H1 (cell line): ENCODE measurements around the gene MPP2. TPM values are rescaled to one million over a fixed set of nuclear protein-coding genes. Genes with fewer than 3 reads are reported as not detected.
A peak's percentile ranks its signal among the peaks of the same experiment; 100 is the strongest.

Source experiments
- CTCF ChIA-PET: fragments of 300-600 bp; sonication (Branson Sonifier 250); formaldehyde crosslinking; loops from one replicate; lab custom pipeline; 2021; ENCODE audit not compliant: partially characterized antibody; lab: Charles Lee
- POLR2A ChIA-PET: fragments of 300-600 bp; sonication (Branson Sonifier 250); formaldehyde crosslinking; loops from one replicate; lab custom pipeline; 2021; ENCODE audit warnings: inconsistent platforms; ENCODE audit not compliant: partially characterized antibody; lab: Charles Lee
- DNase-seq, 2 experiments: peaks; one replicate each; pipeline versions ENCODE4 v3.0.0 to v3.0.0-alpha.2; 2010 to 2022; ENCODE audit warnings: low spot score in 2 of 2, low read depth in 1 of 2, mixed read lengths in 1 of 2
- FAIRE-seq: peaks from 2 replicates; lab custom pipeline; 2011; peaks lifted over from hg19 to GRCh38; lab: Jason Lieb, UNC
- H2AFZ ChIP-seq: 2 replicates; pipeline ENCODE4 v1.8.1; 2012; ENCODE audit warnings: low read length, inconsistent platforms
- H2AK5ac ChIP-seq: 2 replicates; pipeline ENCODE4 v1.6.1; 2013; ENCODE audit warnings: low read depth, low read length
- H2BK120ac ChIP-seq: replicated peaks from 2 replicates; pipeline ENCODE3; 2013; ENCODE audit warnings: low read depth, low read length, inconsistent platforms
- H2BK12ac ChIP-seq: 2 replicates; pipeline ENCODE4 v1.6.1; 2013; ENCODE audit warnings: low read depth, low read length
- H2BK15ac ChIP-seq: 2 replicates; pipeline ENCODE4 v1.6.1; 2013; ENCODE audit warnings: low read length
- H2BK20ac ChIP-seq: 2 replicates; pipeline ENCODE4 v1.6.1; 2013; ENCODE audit warnings: low read length
- H2BK5ac ChIP-seq: 2 replicates; pipeline ENCODE4 v1.6.1; 2013; ENCODE audit warnings: low read depth, low read length
- H3K14ac ChIP-seq: 2 replicates; pipeline ENCODE4 v1.6.1; 2013; ENCODE audit warnings: inconsistent platforms; ENCODE audit not compliant: insufficient read length
- H3K18ac ChIP-seq: 2 replicates; pipeline ENCODE4 v1.6.1; 2013; ENCODE audit warnings: low read length; ENCODE audit errors: extremely low read depth
- H3K23ac ChIP-seq: 2 replicates; pipeline ENCODE4 v1.6.1; 2013; ENCODE audit warnings: inconsistent platforms; ENCODE audit not compliant: insufficient read length
- H3K23me2 ChIP-seq: 2 replicates; pipeline ENCODE4 v1.6.1; 2013; ENCODE audit warnings: low read depth, low read length
- H3K27ac ChIP-seq: 2 replicates; pipeline ENCODE4 v1.6.1; 2011; ENCODE audit warnings: low read depth, low read length, inconsistent platforms
- H3K27me3 ChIP-seq, 4 experiments: replicated peaks in 1 of 4; 1 replicate in 1 of 4; 2 replicates in 3 of 4; pipeline versions ENCODE4 v1.6.1 to v1.8.1; 2011 to 2013; ENCODE audit warnings: low read length in 3 of 4, mild to moderate bottlenecking in 3 of 4, inconsistent platforms in 2 of 4, mixed read lengths in 2 of 4, moderate library complexity in 1 of 4; ENCODE audit not compliant: control insufficient read depth in 3 of 4, insufficient read depth in 3 of 4; ENCODE audit errors: extremely low read depth in 1 of 4
- H3K36me3 ChIP-seq, 4 experiments: 2 replicates each; pipeline versions ENCODE4 v1.6.1 to v1.8.1; 2011 to 2013; ENCODE audit warnings: mild to moderate bottlenecking in 4 of 4, low read length in 3 of 4, moderate library complexity in 2 of 4, control low read depth in 1 of 4, inconsistent platforms in 1 of 4; ENCODE audit not compliant: insufficient read depth in 4 of 4, control insufficient read depth in 2 of 4
- H3K4ac ChIP-seq: replicated peaks from 2 replicates; pipeline ENCODE3; 2013; ENCODE audit warnings: low read length, low read depth, mixed read lengths, inconsistent platforms; ENCODE audit not compliant: insufficient read length
- H3K4me1 ChIP-seq, 4 experiments: replicated peaks in 1 of 4; 1 replicate in 1 of 4; 2 replicates in 3 of 4; pipeline versions ENCODE4 v1.6.1 to v1.8.1; 2011 to 2013; ENCODE audit warnings: low read length in 3 of 4, inconsistent platforms in 2 of 4, mixed read lengths in 1 of 4; ENCODE audit not compliant: insufficient read depth in 4 of 4, control insufficient read depth in 3 of 4
- H3K4me2 ChIP-seq, 2 experiments: 2 replicates each; pipeline versions ENCODE4 v1.6.1 to v1.8.1; 2011 to 2013; ENCODE audit warnings: low read depth in 2 of 2, low read length in 2 of 2, control low read depth in 1 of 2, inconsistent platforms in 1 of 2, mild to moderate bottlenecking in 1 of 2; ENCODE audit not compliant: insufficient read depth in 1 of 2
- H3K4me3 ChIP-seq, 4 experiments: fragments of 200-600, 300-600 bp in 1 of 4; sonication (generic), shearing (Covaris generic), sonication (Bioruptor Twin) in 1 of 4; 2 replicates each; pipeline versions ENCODE4 v1.5.1 to v1.8.1; 2011 to 2016; ENCODE audit warnings: low read length in 4 of 4, low read depth in 3 of 4, control low read depth in 2 of 4, inconsistent platforms in 2 of 4, mild to moderate bottlenecking in 2 of 4, mixed read lengths in 1 of 4, moderate library complexity in 1 of 4; ENCODE audit not compliant: insufficient read depth in 2 of 4; ENCODE audit errors: extremely low read depth in 1 of 4
- H3K56ac ChIP-seq: replicated peaks from 2 replicates; pipeline ENCODE3; 2013; ENCODE audit warnings: low read depth, mild to moderate bottlenecking, mixed read lengths, low read length, inconsistent platforms; ENCODE audit not compliant: insufficient read length
- H3K79me1 ChIP-seq: 2 replicates; pipeline ENCODE4 v1.6.1; 2013; ENCODE audit warnings: low read depth, low read length, control low read depth
- H3K79me2 ChIP-seq, 2 experiments: 2 replicates each; pipeline versions ENCODE4 v1.6.1 to v1.8.1; 2012 to 2013; ENCODE audit warnings: low read length in 2 of 2, mild to moderate bottlenecking in 2 of 2, inconsistent platforms in 1 of 2; ENCODE audit not compliant: insufficient read depth in 2 of 2, control insufficient read depth in 1 of 2
- H3K9ac ChIP-seq, 4 experiments: replicated peaks in 1 of 4; 1 replicate in 1 of 4; 2 replicates in 3 of 4; pipeline versions ENCODE4 v1.6.1 to v1.8.1; 2011 to 2013; ENCODE audit warnings: low read depth in 3 of 4, low read length in 3 of 4, control low read depth in 2 of 4, mild to moderate bottlenecking in 2 of 4, moderate library complexity in 2 of 4, inconsistent platforms in 1 of 4; ENCODE audit errors: extremely low read depth in 1 of 4
- H3K9me3 ChIP-seq, 2 experiments: 2 replicates each; pipeline versions ENCODE4 v1.6.1 to v1.8.1; 2012 to 2013; ENCODE audit warnings: mild to moderate bottlenecking in 2 of 2, moderate library complexity in 2 of 2, control low read depth in 1 of 2, inconsistent platforms in 1 of 2, low read depth in 1 of 2, low read length in 1 of 2, mixed read lengths in 1 of 2; ENCODE audit not compliant: insufficient read depth in 2 of 2
- H4K20me1 ChIP-seq, 2 experiments: replicated peaks in 1 of 2; 2 replicates each; pipeline versions ENCODE3 to v1.8.1; 2011 to 2013; ENCODE audit warnings: inconsistent platforms in 2 of 2, low read length in 2 of 2, mild to moderate bottlenecking in 1 of 2; ENCODE audit not compliant: insufficient read depth in 2 of 2, control insufficient read depth in 1 of 2
- H4K5ac ChIP-seq: 2 replicates; pipeline ENCODE4 v1.6.1; 2013; ENCODE audit warnings: low read length, low read depth, mixed read lengths, inconsistent platforms; ENCODE audit not compliant: insufficient read length
- H4K8ac ChIP-seq: 2 replicates; pipeline ENCODE4 v1.8.0; 2013; ENCODE audit warnings: mild to moderate bottlenecking, moderate library complexity, low read length, inconsistent platforms; ENCODE audit not compliant: insufficient read depth; ENCODE audit errors: extremely low read depth
- H4K91ac ChIP-seq: replicated peaks from 2 replicates; pipeline ENCODE3; 2013; ENCODE audit warnings: low read length, mixed read lengths, inconsistent platforms; ENCODE audit not compliant: insufficient read length
- BACH1 ChIP-seq: IDR thresholded peaks from 2 replicates; pipeline ENCODE4 v1.6.1; 2012; ENCODE audit warnings: low read length, improper control_type of control experiment
- CTBP2 ChIP-seq: IDR thresholded peaks from 2 replicates; pipeline ENCODE4 v1.7.0; 2011; ENCODE audit warnings: borderline replicate concordance, mild to moderate bottlenecking, moderate library complexity, mixed read lengths, low read length; ENCODE audit not compliant: insufficient read depth, insufficient read length
- GABPA ChIP-seq: IDR thresholded peaks from 2 replicates; pipeline ENCODE4 v1.6.1; 2011; ENCODE audit warnings: mild to moderate bottlenecking, low read length, moderate library complexity, borderline replicate concordance; ENCODE audit not compliant: insufficient read depth
- GTF2F1 ChIP-seq: IDR thresholded peaks from 2 replicates; pipeline ENCODE4 v1.6.1; 2012; ENCODE audit warnings: low read depth, low read length, improper control_type of control experiment, borderline replicate concordance
- POLR2A ChIP-seq, 2 experiments: IDR thresholded peaks; 1 replicate in 1 of 2; 2 replicates in 1 of 2; pipeline ENCODE4 v1.6.1; 2011; ENCODE audit warnings: low read depth in 2 of 2, low read length in 2 of 2, mild to moderate bottlenecking in 2 of 2; ENCODE audit errors: control extremely low read depth in 1 of 2
- RAD21 ChIP-seq, 2 experiments: IDR thresholded peaks in 1 of 2; conservative IDR thresholded peaks in 1 of 2; 2 replicates each; pipeline ENCODE4 v1.6.1; 2011; ENCODE audit warnings: low read depth in 2 of 2, low read length in 2 of 2, improper control_type of control experiment in 1 of 2, inconsistent platforms in 1 of 2, mild to moderate bottlenecking in 1 of 2, moderate library complexity in 1 of 2
- RFX5 ChIP-seq: IDR thresholded peaks from 2 replicates; pipeline ENCODE4 v1.6.1; 2011; ENCODE audit warnings: low read depth, low read length, improper control_type of control experiment, borderline replicate concordance
- RNF2 ChIP-seq: fragments of 200-900, 300-1000 bp; sonication (generic); IDR thresholded peaks from 2 replicates; pipeline ENCODE4 v1.7.1; 2016; ENCODE audit warnings: borderline replicate concordance, low read depth, mild to moderate bottlenecking, antibody characterized with exemption, low read length; ENCODE audit not compliant: poor library complexity, severe bottlenecking; ENCODE audit errors: missing control alignments
- SIX5 ChIP-seq: IDR thresholded peaks from 2 replicates; pipeline ENCODE4 v1.6.1; 2011; ENCODE audit warnings: mild to moderate bottlenecking, low read depth, low read length
- SP1 ChIP-seq: IDR thresholded peaks from 2 replicates; pipeline ENCODE4 v1.6.1; 2011; ENCODE audit warnings: low read depth, low read length
- SUZ12 ChIP-seq: fragments of 200-600 bp; sonication (generic); IDR thresholded peaks from 2 replicates; pipeline ENCODE4 v1.6.1; 2012; ENCODE audit warnings: mild to moderate bottlenecking, inconsistent platforms, low read length, moderate library complexity, mixed read lengths
- WGBS, 2 experiments: shearing (Covaris generic) in 1 of 2; methylation state at CpG; one replicate each; pipeline versions ENCODE4 v1.1.6 to v1.1.7; 2013 to 2015; ENCODE audit warnings: low lambda C conversion rate in 2 of 2, mixed read lengths in 2 of 2, inconsistent platforms in 1 of 2, low coverage in 1 of 2, missing lambda C conversion rate in 1 of 2; ENCODE audit not compliant: insufficient replicate concordance in 2 of 2, insufficient coverage in 1 of 2, insufficient read length in 1 of 2; ENCODE audit errors: extremely low coverage in 1 of 2, missing lambda C conversion rate in 1 of 2; 5-methylcytosine and 5-hydroxymethylcytosine counted together
- polyA plus RNA-seq, 7 experiments: library from polyadenylated mRNA; depleted of rRNA in 3 of 7; stranded (reverse) in 5 of 7; unstranded in 2 of 7; fragments of >200 nt in 5 of 7; fragments of 200-250 nt in 2 of 7; gene quantifications; 1 replicate in 5 of 7; 2 replicates in 1 of 7; 4 replicates in 1 of 7; pipeline versions ENCODE4 v1.2.1 to v1.2.3, GENCODE V29; 2011 to 2013; ENCODE audit warnings: missing spikeins in 2 of 7, mixed read lengths in 2 of 7
- total RNA-seq: library from RNA; stranded (reverse); fragmentation: NEBNext Ultra II Directional; extraction: Animal tissue kit (Norgen Biotek cat#: 25700); gene quantifications from 2 replicates; pipeline ENCODE4 v1.2.1, GENCODE V29; 2021
- TF ChIP-seq, protein P1 (sequence below): IDR thresholded peaks from 2 replicates; pipeline ENCODE4 v1.6.1; 2012; ENCODE audit warnings: inconsistent platforms

Gene MPP2
- total and polyA plus RNA-seq, 2 of the 8 experiments (the other 6 are each of a cell fraction or from before 2014, with no cell fraction given): 30.9 to 34.1 TPM

DNA sequence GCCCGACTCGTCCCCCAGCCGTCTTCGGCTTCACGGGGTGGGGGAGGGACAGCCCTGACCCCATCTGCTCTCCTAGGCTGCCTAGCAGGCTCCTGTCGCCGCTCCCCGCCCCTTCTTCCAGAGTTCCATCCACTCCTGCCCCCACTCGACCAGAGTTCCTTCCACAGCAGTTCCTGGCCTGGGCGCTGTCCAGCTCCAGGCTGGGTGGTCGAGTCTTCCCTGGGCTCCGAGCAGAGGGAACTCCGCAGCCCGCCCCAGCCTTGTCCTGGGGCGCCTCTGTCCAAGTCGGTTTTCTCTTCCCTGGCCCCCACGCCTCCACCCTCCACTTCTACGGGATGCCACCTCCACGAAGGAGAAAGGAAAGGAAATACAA lies 45.0 kb upstream of the MPP2 start:
- no peak for FAIRE-seq
- Histone ChIP-seq H3K9ac (peak overlapping the region in 3 of 4 experiments; percentile 62 to 74 (median 69); a peak in 4 of 7 replicates), H4K5ac (peak overlapping the region; percentile 86), H2BK20ac (no peak overlapping the region), H3K27me3 (peaks cover 2 to 25% (median 18%) of the 10 kb centered on the region in 4 experiments; a peak in 6 of 7 replicates), H3K4ac (no peak overlapping the region), H2BK15ac (no peak overlapping the region), H3K18ac (peak overlapping the region; percentile 88; the same call in 1 of the 2 replicates), H4K91ac (peak overlapping the region; percentile 55), H3K4me1 (peaks cover 5 to 15% (median 12%) of the 10 kb centered on the region in 4 experiments), H4K20me1 (no peaks in the 10 kb centered on the region), H2BK12ac (peak overlapping the region; percentile 55; the same call in 1 of the 2 replicates), H3K9me3 (no peaks in the 10 kb centered on the region), H3K14ac (no peak overlapping the region), H3K79me1 (no peaks in the 10 kb centered on the region), H3K23ac (no peak overlapping the region), H3K79me2 (no peaks in the 10 kb centered on the region), H3K36me3 (no peaks in the 10 kb centered on the region), H3K4me2 (peak overlapping the region; percentile 86 to 90), H2BK5ac (peak overlapping the region; percentile 95; the same call in 1 of the 2 replicates), H2AK5ac (no peak overlapping the region), H2BK120ac (no peak overlapping the region), H3K56ac (no peak overlapping the region), H3K23me2 (peaks cover 16% of the 10 kb centered on the region), H4K8ac (peak overlapping the region; percentile 83), H3K27ac (0 out of 2 replicates have a peak overlapping the region, but pooled peaks have one; percentile 26), H2AFZ (peak overlapping the region; percentile 64), H3K4me3 (peak overlapping the region; percentile 61 to 73 (median 70))
- ChIA-PET POLR2A (no interaction called here), CTCF (interaction anchor here (1.3 to 10.5 kb wide), 8 partner anchors 9 to 46 kb away, joined by 3 to 106 read pairs (median 8); partner anchors contain the start of gene PPY)
- WGBS, 2 experiments: 9% methylated on average over 19 of the region's 19 CpGs; no CpG with 5 or more reads in 1 of the 2 experiments
- DNase-seq: no peak
- TF ChIP-seq RNF2 (no peak), CTBP2 (no peak), RFX5 (no peak), POLR2A (IDR thresholded peaks at IDR 0.05; ENCODE audit: control extremely low read depth in 1 of 2, low read depth in 2 of 2, low read length in 2 of 2) (no peak), SP1 (no peak), GTF2F1 (no peak), SIX5 (no peak), BACH1 (no peak), GABPA (no peak), RAD21 (IDR thresholded peaks at IDR 0.05 in 1 of 2, conservative IDR thresholded peaks at IDR 0.05 in 1 of 2; ENCODE audit: low read depth in 2 of 2, low read length in 2 of 2) (no peak), SUZ12 (no peak)
- TF ChIP-seq, protein P1, sequence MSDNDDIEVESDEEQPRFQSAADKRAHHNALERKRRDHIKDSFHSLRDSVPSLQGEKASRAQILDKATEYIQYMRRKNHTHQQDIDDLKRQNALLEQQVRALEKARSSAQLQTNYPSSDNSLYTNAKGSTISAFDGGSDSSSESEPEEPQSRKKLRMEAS: no peak
